ENCODE results near the gene CLEC17A. TPM values are rescaled to one million over a fixed set of nuclear protein-coding genes. Genes with fewer than 3 reads are reported as not detected.

Gene CLEC17A
- total and polyA plus RNA-seq, 2 of the 13 experiments (the other 11 are each of a cell fraction or from before 2014, with no cell fraction given) = not detected

- TF ChIP-seq ELF3 (CRISPR knock-in tag; IDR thresholded peaks at IDR 0.05) = peak; percentile 71; the same call in 1 of the 2 replicates
- peak; percentile 88 for TF ChIP-seq CTCF (CRISPR knock-in tag; IDR thresholded peaks at IDR 0.05)
- TF ChIP-seq ZNF318 (CRISPR knock-in tag; IDR thresholded peaks at IDR 0.05) = 0 out of 2 replicates have a peak, but pooled peaks have one; percentile 59
- TF ChIP-seq REPIN1 (CRISPR knock-in tag; IDR thresholded peaks at IDR 0.05; ENCODE audit: borderline replicate concordance, low read depth) = peak; percentile 56; the same call in 1 of the 2 replicates
- TF ChIP-seq ZFY (CRISPR knock-in tag; IDR thresholded peaks at IDR 0.05) = peak; percentile 54; the same call in 1 of the 2 replicates
- TF ChIP-seq FOXA3 (CRISPR knock-in tag; IDR thresholded peaks at IDR 0.05) = peak; percentile 69
- peak; percentile 47; the same call in 1 of the 2 replicates for TF ChIP-seq ZBTB38 (CRISPR knock-in tag; IDR thresholded peaks at IDR 0.05)
- TF ChIP-seq ZNF629 (CRISPR knock-in tag; conservative IDR thresholded peaks at IDR 0.05) = peak; percentile 68
- TF ChIP-seq ZNF574 (CRISPR knock-in tag; IDR thresholded peaks at IDR 0.05) = peak; percentile 52
- 0 out of 2 replicates have a peak, but pooled peaks have one; percentile 24 for TF ChIP-seq ZFP36L1 (CRISPR knock-in tag; IDR thresholded peaks at IDR 0.05)
- TF ChIP-seq TGIF2 (CRISPR knock-in tag; IDR thresholded peaks at IDR 0.05) = peak; percentile 98
- TF ChIP-seq ZNF350 (CRISPR knock-in tag; IDR thresholded peaks at IDR 0.05; ENCODE audit: borderline replicate concordance, low read depth) = 0 out of 2 replicates have a peak, but pooled peaks have one; percentile 29
- 0 out of 2 replicates have a peak, but pooled peaks have one; percentile 28 for TF ChIP-seq IKZF5 (CRISPR knock-in tag; IDR thresholded peaks at IDR 0.05)
- TF ChIP-seq RCOR2 (CRISPR knock-in tag; IDR thresholded peaks at IDR 0.05) = peak; percentile 40; the same call in 1 of the 2 replicates
Measured at GRCh38 chr19:14551134-14552005, 31.5 kb upstream of the CLEC17A start (continued).
